ENCODE results near the gene ATP13A5. TPM values are rescaled to one million over a fixed set of nuclear protein-coding genes. Genes with fewer than 3 reads are reported as not detected.

ATP13A5 gene
- polyA plus RNA-seq, 4 donors, result 0.21 TPM; not detected in 3

DNA sequence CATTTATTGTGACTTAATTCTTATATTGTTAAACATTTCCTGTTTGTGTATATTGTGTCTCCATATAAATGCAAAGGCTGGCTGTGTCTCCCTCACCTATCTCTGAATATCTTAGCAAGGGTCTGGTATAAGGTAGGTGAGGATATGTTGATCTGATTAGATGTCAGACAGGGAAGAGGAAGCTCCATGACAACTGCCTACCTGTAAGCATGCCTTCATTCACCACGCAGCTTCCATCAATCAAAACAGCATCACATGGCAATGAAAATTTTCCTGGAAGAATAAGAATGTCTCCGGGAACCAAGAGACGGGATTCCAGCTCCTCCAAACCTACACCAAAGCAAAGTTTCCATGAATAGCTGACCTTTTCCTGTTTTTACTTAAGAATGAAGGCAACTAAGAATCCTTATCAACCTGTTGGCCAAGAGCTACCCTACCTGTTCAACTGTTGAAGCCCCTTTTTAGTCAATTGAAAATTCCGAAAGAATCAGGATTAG is 34.8 kb downstream of the ATP13A5 start:
- Histone ChIP-seq H3K9me3 (ENCODE audit: control insufficient read depth in 2 of 2, insufficient read depth in 1 of 2, low read depth in 1 of 2, low read length in 1 of 2) (no peaks in the 10 kb centered on the region), H3K4me3 (ENCODE audit: low read depth in 1 of 3, low read length in 3 of 3) (no peak overlapping the region), H3K4me1 (ENCODE audit: control insufficient read depth in 3 of 3, insufficient read depth in 2 of 3, low read depth in 1 of 3, low read length in 2 of 3) (no peaks in the 10 kb centered on the region), H3K27me3 (ENCODE audit: control insufficient read depth in 3 of 3, insufficient read depth in 3 of 3, low read length in 3 of 3) (no peaks in the 10 kb centered on the region), H3K36me3 (ENCODE audit: control insufficient read depth in 3 of 3, insufficient read depth in 2 of 3, low read depth in 1 of 3, low read length in 3 of 3) (no peaks in the 10 kb centered on the region), H3K27ac (ENCODE audit: low read depth in 1 of 3, low read length in 2 of 3) (no peak overlapping the region)
- DNase-seq (no peak), FAIRE-seq (no peak)
- 81 to 91% (median 86%) methylated on average over 4 of the region's 4 CpGs for WGBS, 3 donors

DNA sequence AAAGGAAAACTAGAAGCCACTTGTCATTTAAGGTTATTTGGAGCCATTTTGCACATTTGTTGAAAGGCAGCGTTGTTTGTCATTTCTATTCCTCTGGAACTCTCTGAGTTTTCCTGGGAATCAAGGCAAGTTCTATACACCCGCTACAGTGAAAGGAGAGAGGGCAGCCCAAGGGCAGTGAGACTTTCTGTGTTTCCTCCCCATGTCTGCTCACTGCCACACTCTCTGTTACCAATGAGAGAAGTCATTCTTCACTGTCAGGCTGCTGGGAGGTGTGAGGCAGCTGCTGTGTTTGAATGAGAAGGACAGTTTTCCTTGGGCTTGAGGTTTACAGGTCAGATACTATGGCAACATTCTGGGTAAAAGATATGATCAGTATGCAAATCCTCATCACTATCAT is 36.0 kb downstream of the ATP13A5 start:
- Histone ChIP-seq H3K36me3 (ENCODE audit: control insufficient read depth in 3 of 3, insufficient read depth in 2 of 3, low read depth in 1 of 3, low read length in 3 of 3) (no peaks in the 10 kb centered on the region), H3K9me3 (ENCODE audit: control insufficient read depth in 2 of 2, insufficient read depth in 1 of 2, low read depth in 1 of 2, low read length in 1 of 2) (no peaks in the 10 kb centered on the region), H3K4me1 (ENCODE audit: control insufficient read depth in 3 of 3, insufficient read depth in 2 of 3, low read depth in 1 of 3, low read length in 2 of 3) (no peaks in the 10 kb centered on the region), H3K27ac (ENCODE audit: low read depth in 1 of 3, low read length in 2 of 3) (no peak overlapping the region), H3K4me3 (ENCODE audit: low read depth in 1 of 3, low read length in 3 of 3) (no peak overlapping the region), H3K27me3 (ENCODE audit: control insufficient read depth in 3 of 3, insufficient read depth in 3 of 3, low read length in 3 of 3) (no peaks in the 10 kb centered on the region)
- WGBS, 3 donors, result 48 to 52% (median 49%) methylated on average over 2 of the region's 2 CpGs
- no peak for FAIRE-seq
- DNase-seq, result no peak

DNA sequence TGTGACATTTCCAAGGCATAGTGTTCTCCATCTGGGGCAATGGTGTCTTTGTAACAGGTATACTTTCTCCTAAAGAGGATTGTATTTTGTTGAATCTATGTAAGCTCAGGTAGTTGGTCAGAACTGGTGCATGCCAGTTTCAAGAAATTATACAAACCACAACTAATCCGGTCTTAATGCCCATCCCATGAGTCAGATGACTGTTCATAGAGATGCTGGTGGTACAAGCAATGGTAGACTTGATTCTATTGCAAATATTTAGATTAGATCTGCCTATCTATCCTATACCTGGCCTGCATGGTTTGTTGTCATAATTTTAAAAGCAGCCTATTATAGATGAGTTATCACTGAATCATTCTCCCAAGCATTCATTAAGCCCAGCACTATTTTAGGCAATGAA is 43.5 kb downstream of the ATP13A5 start:
- Histone ChIP-seq H3K4me1 (ENCODE audit: control insufficient read depth in 3 of 3, insufficient read depth in 2 of 3, low read depth in 1 of 3, low read length in 2 of 3) (no peaks in the 10 kb centered on the region), H3K9me3 (ENCODE audit: control insufficient read depth in 2 of 2, insufficient read depth in 1 of 2, low read depth in 1 of 2, low read length in 1 of 2) (no peaks in the 10 kb centered on the region), H3K36me3 (ENCODE audit: control insufficient read depth in 3 of 3, insufficient read depth in 2 of 3, low read depth in 1 of 3, low read length in 3 of 3) (no peaks in the 10 kb centered on the region), H3K27me3 (ENCODE audit: control insufficient read depth in 3 of 3, insufficient read depth in 3 of 3, low read length in 3 of 3) (no peaks in the 10 kb centered on the region), H3K27ac (ENCODE audit: low read depth in 1 of 3, low read length in 2 of 3) (no peak overlapping the region), H3K4me3 (ENCODE audit: low read depth in 1 of 3, low read length in 3 of 3) (no peak overlapping the region)
- FAIRE-seq (no peak), DNase-seq (no peak)
- 78 to 86% (median 79%) methylated on average over 1 of the region's 1 CpG for WGBS, 3 donors

DNA sequence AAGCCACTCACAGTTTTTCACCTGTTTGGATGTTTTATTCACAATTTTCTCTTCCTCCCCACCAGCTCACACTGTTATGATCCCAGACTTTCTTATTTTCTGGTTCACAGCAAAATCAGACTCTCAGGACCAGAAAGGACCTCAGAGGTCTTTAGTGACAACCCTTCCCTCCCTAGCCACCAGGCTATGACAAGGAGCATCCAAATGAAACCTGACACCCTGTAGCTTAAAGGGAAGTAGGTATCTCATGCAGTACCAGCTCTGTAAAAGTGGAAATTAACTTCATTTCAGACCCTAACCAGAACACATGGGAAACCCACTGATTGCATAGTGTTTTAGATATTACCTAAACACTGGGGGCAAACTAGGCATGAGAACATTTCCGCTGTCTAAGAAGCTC is 45.3 kb downstream of the ATP13A5 start:
- Histone ChIP-seq H3K27me3 (ENCODE audit: control insufficient read depth in 3 of 3, insufficient read depth in 3 of 3, low read length in 3 of 3) (no peaks in the 10 kb centered on the region), H3K4me3 (ENCODE audit: low read depth in 1 of 3, low read length in 3 of 3) (no peak overlapping the region), H3K27ac (ENCODE audit: low read depth in 1 of 3, low read length in 2 of 3) (no peak overlapping the region), H3K4me1 (ENCODE audit: control insufficient read depth in 3 of 3, insufficient read depth in 2 of 3, low read depth in 1 of 3, low read length in 2 of 3) (no peaks in the 10 kb centered on the region), H3K9me3 (ENCODE audit: control insufficient read depth in 2 of 2, insufficient read depth in 1 of 2, low read depth in 1 of 2, low read length in 1 of 2) (no peaks in the 10 kb centered on the region), H3K36me3 (ENCODE audit: control insufficient read depth in 3 of 3, insufficient read depth in 2 of 3, low read depth in 1 of 3, low read length in 3 of 3) (no peaks in the 10 kb centered on the region)
- FAIRE-seq (no peak), DNase-seq (no peak)
- WGBS, 3 donors, result 48 to 90% (median 84%) methylated on average over 1 of the region's 1 CpG

DNA sequence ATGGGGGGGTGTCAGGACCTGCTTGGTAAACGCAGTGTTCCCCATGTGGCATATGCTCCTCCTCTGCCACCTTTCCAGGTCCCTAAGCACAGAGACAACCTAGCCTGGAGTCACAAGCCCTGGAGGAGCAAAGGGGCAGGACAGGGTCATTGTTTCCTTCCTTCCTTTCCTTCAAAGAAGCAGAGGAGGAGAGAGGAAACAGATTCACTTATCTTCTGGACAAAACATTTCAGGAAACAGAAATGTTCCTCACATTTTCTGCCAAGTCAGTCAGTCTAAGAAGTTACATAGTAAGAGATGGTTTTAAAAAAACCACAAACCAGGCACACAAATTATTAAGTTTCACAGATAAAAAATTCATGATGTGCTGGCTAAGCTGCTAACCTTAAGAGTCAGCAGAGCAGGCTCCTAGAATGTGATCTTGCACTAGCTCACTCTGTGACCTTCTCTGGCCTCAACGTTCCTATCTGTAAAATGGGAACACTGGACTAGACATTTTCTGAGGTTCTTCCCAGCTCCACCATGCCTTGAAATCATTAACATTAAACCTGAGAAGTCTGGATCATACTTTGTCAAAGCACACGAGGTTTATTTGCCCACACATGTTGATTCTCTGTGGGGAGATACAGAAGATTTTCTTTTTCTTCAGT is 47.9 kb downstream of the ATP13A5 start:
- H3K4me3 ChIP-seq (ENCODE audit: low read depth in 1 of 3, low read length in 3 of 3), result no peak overlapping the region
- H3K4me1 ChIP-seq (ENCODE audit: control insufficient read depth in 3 of 3, insufficient read depth in 2 of 3, low read depth in 1 of 3, low read length in 2 of 3), result no peaks in the 10 kb centered on the region
- no peak for FAIRE-seq
- no peaks in the 10 kb centered on the region for H3K27me3 ChIP-seq (ENCODE audit: control insufficient read depth in 3 of 3, insufficient read depth in 3 of 3, low read length in 3 of 3)
- no peaks in the 10 kb centered on the region for H3K9me3 ChIP-seq (ENCODE audit: control insufficient read depth in 2 of 2, insufficient read depth in 1 of 2, low read depth in 1 of 2, low read length in 1 of 2)
- no peaks in the 10 kb centered on the region for H3K36me3 ChIP-seq (ENCODE audit: control insufficient read depth in 3 of 3, insufficient read depth in 2 of 3, low read depth in 1 of 3, low read length in 3 of 3)
- H3K27ac ChIP-seq (ENCODE audit: low read depth in 1 of 3, low read length in 2 of 3), result no peak overlapping the region
- no peak for DNase-seq
- 55 to 71% (median 70%) methylated on average over 3 of the region's 3 CpGs for WGBS, 3 donors

DNA sequence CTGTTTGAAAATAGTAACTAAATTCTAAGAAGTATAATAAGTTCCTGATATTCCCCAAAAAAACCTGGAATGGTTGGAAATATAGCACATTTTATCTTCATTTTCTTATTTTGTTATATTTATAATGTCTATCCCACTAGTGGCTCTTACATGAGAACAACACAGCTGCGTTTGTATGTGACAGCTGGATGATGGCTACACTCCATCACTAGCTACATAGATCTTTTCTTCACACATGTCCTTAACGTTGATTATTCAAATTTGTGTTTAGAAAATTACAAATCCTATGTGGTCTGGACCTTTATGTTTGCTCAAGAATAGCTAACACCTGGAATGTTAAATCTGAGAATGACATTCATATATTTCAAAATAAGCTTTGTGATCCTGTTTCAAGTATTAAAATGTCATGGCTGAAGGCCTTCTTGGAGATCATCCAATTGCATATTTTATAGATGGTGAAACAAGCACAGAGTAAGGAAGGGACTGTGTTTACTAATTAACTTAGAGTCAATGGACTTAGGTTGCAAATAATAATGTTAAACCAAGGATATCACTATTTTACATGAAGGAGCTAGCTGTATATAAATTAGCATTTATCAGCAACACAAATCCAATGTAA is 60.8 kb downstream of the ATP13A5 start:
- DNase-seq (no peak), FAIRE-seq (no peak)
- WGBS, 3 donors, result 54 to 70% (median 68%) methylated on average over 2 of the region's 2 CpGs
- Histone ChIP-seq H3K4me3 (ENCODE audit: low read depth in 1 of 3, low read length in 3 of 3) (no peak overlapping the region), H3K27ac (ENCODE audit: low read depth in 1 of 3, low read length in 2 of 3) (no peak overlapping the region), H3K9me3 (ENCODE audit: control insufficient read depth in 2 of 2, insufficient read depth in 1 of 2, low read depth in 1 of 2, low read length in 1 of 2) (no peaks in the 10 kb centered on the region), H3K36me3 (ENCODE audit: control insufficient read depth in 3 of 3, insufficient read depth in 2 of 3, low read depth in 1 of 3, low read length in 3 of 3) (no peaks in the 10 kb centered on the region), H3K27me3 (ENCODE audit: control insufficient read depth in 3 of 3, insufficient read depth in 3 of 3, low read length in 3 of 3) (no peaks in the 10 kb centered on the region), H3K4me1 (ENCODE audit: control insufficient read depth in 3 of 3, insufficient read depth in 2 of 3, low read depth in 1 of 3, low read length in 2 of 3) (no peaks in the 10 kb centered on the region)

DNA sequence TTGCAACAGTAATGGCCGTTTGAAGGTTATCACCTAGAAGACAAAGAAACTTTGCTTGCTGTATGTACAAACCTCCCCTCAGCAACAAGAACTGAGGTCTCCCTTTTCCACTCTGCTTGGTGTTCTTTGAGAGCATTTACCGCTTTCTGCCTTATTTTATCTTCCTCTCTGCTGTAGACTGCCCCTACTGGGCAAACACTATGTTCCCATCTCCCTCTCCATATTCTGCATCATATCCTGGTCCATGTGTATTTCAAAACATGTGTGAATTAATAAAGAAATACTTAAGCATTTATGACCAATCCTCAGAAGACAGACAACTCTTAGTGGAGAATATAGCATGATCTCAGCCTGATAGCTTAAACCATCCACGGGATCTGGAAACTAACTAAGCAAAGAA is 64.4 kb downstream of the ATP13A5 start:
- FAIRE-seq (no peak), DNase-seq (no peak)
- no peaks in the 10 kb centered on the region for H3K4me1 ChIP-seq (ENCODE audit: control insufficient read depth in 3 of 3, insufficient read depth in 2 of 3, low read depth in 1 of 3, low read length in 2 of 3)
- H3K36me3 ChIP-seq (ENCODE audit: control insufficient read depth in 3 of 3, insufficient read depth in 2 of 3, low read depth in 1 of 3, low read length in 3 of 3), result no peaks in the 10 kb centered on the region
- H3K9me3 ChIP-seq (ENCODE audit: control insufficient read depth in 2 of 2, insufficient read depth in 1 of 2, low read depth in 1 of 2, low read length in 1 of 2), result no peaks in the 10 kb centered on the region
- no peak overlapping the region for H3K27ac ChIP-seq (ENCODE audit: low read depth in 1 of 3, low read length in 2 of 3)
- WGBS, 3 donors, result 78 to 83% (median 83%) methylated on average over 3 of the region's 3 CpGs
- no peak overlapping the region for H3K4me3 ChIP-seq (ENCODE audit: low read depth in 1 of 3, low read length in 3 of 3)
- H3K27me3 ChIP-seq (ENCODE audit: control insufficient read depth in 3 of 3, insufficient read depth in 3 of 3, low read length in 3 of 3), result peaks cover 0 to 2% (median 0%) of the 10 kb centered on the region in 3 donors

DNA sequence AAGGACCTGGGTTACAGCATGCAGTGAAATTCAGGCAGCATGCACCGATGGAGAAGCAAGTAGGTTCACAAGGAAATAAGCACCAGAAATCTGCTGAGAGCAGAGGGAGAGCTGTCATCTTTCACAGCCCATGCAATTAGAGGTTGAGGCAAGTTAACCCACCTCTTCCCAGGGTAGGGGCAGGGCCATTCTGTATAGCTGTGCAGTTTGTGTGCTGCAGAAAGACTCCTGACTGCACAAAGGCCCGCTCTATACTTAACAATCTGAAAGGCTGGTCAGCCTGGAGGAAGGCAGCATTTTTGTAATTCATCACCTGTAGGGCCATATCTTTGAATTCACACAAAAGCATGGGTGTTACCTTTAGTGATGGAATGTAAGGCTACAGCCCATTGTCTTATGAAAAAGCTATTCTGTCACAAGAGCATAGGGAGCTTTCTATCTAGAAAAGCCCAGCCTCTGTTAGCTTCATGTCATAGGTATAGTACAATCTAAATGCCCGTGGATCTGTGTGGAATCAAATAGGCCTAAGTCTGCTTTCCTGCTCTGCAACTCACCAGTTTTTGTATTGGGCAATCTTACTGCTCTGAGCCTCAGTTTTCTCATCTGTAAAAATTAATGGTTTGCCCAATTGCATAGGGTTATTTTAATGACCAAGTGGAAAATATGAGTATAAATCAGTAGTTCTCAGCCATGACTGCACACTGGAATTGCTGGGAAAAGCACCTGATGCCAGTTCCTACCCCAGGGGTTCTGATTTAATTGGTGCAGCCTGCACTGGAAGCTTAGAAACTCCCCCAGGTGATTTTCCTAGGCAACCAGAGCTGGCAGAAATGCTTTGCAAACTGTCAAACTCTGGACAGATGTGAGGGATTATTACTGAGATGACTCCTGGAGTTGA is 65.2 kb downstream of the ATP13A5 start:
- WGBS, 3 donors, result 71 to 80% (median 74%) methylated on average over 3 of the region's 3 CpGs
- Histone ChIP-seq H3K4me1 (ENCODE audit: control insufficient read depth in 3 of 3, insufficient read depth in 2 of 3, low read depth in 1 of 3, low read length in 2 of 3) (no peaks in the 10 kb centered on the region), H3K4me3 (ENCODE audit: low read depth in 1 of 3, low read length in 3 of 3) (no peak overlapping the region), H3K27ac (ENCODE audit: low read depth in 1 of 3, low read length in 2 of 3) (no peak overlapping the region), H3K36me3 (ENCODE audit: control insufficient read depth in 3 of 3, insufficient read depth in 2 of 3, low read depth in 1 of 3, low read length in 3 of 3) (no peaks in the 10 kb centered on the region), H3K9me3 (ENCODE audit: control insufficient read depth in 2 of 2, insufficient read depth in 1 of 2, low read depth in 1 of 2, low read length in 1 of 2) (no peaks in the 10 kb centered on the region), H3K27me3 (ENCODE audit: control insufficient read depth in 3 of 3, insufficient read depth in 3 of 3, low read length in 3 of 3) (peaks cover 0 to 2% (median 0%) of the 10 kb centered on the region in 3 donors)
- no peak for FAIRE-seq
- DNase-seq, result no peak

Data from small intestine (tissue), 7 donors.